Neural cell (in vitro differentiated cells): ENCODE results near the gene CCNQ. TPM values are rescaled to one million over a fixed set of nuclear protein-coding genes. Genes with fewer than 3 reads are reported as not detected.

Experiments
- H2AFZ ChIP-seq: fragments of 200-600, 300-800 bp; sonication (generic), shearing (Covaris generic); 2 replicates; pipeline ENCODE4 v1.6.0; 2014; ENCODE audit warnings: low read depth, mild to moderate bottlenecking, antibody characterized with exemption, low read length, moderate library complexity
- H3F3A ChIP-seq: fragments of 200-600 bp; shearing (Covaris generic); 2 replicates; pipeline ENCODE4 v1.6.1; 2016; ENCODE audit warnings: mild to moderate bottlenecking, moderate library complexity, mixed read lengths, antibody characterized with exemption, low read length; ENCODE audit not compliant: insufficient read depth, poor library complexity, severe bottlenecking
- H3K27ac ChIP-seq: fragments of 200-600, 300-800 bp; sonication (generic), shearing (Covaris generic); 2 replicates; pipeline ENCODE4 v1.5.1; 2014; ENCODE audit warnings: mild to moderate bottlenecking, low read length, moderate library complexity
- H3K27me3 ChIP-seq: fragments of 300-800, 200-600 bp; sonication (generic), shearing (Covaris generic); 2 replicates; pipeline ENCODE4 v1.6.0; 2014; ENCODE audit warnings: mild to moderate bottlenecking, low read depth, low read length, moderate library complexity; ENCODE audit not compliant: insufficient read depth
- H3K36me3 ChIP-seq: fragments of 300-800, 200-600 bp; sonication (generic), shearing (Covaris generic); 2 replicates; pipeline ENCODE4 v1.5.1; 2014; ENCODE audit warnings: mild to moderate bottlenecking, antibody characterized with exemption, low read length, moderate library complexity; ENCODE audit not compliant: insufficient read depth
- H3K4me2 ChIP-seq: fragments of 300-800, 200-600 bp; sonication (generic), shearing (Covaris generic); 2 replicates; pipeline ENCODE4 v1.6.0; 2014; ENCODE audit warnings: mild to moderate bottlenecking, low read length
- H3K4me3 ChIP-seq: fragments of 300-800, 200-600 bp; sonication (generic), shearing (Covaris generic); 2 replicates; pipeline ENCODE4 v1.5.1; 2014; ENCODE audit warnings: mild to moderate bottlenecking, low read length, moderate library complexity
- H3K79me2 ChIP-seq: fragments of 200-600 bp; shearing (Covaris generic); replicated peaks from 2 replicates; pipeline ENCODE4 v1.6.0; 2014; ENCODE audit warnings: mild to moderate bottlenecking, low read length, moderate library complexity; ENCODE audit not compliant: insufficient read depth
- H3K9ac ChIP-seq: fragments of 300-800, 200-600 bp; sonication (generic), shearing (Covaris generic); 2 replicates; pipeline ENCODE4 v1.6.1; 2016; ENCODE audit warnings: mild to moderate bottlenecking, low read length, mixed read lengths
- H3K9me2 ChIP-seq: fragments of 200-600 bp; shearing (Covaris generic); 2 replicates; pipeline ENCODE4 v1.6.1; 2016; ENCODE audit warnings: mild to moderate bottlenecking, low read length, mixed read lengths; ENCODE audit not compliant: insufficient read depth
- H3K9me3 ChIP-seq: fragments of 200-600, 300-800 bp; sonication (generic), shearing (Covaris generic); 2 replicates; pipeline ENCODE4 v1.6.1; 2016; ENCODE audit warnings: mild to moderate bottlenecking, mixed run types, low read length, moderate library complexity, mixed read lengths
- H4K20me1 ChIP-seq: fragments of 200-600 bp; shearing (Covaris generic); 2 replicates; pipeline ENCODE4 v1.6.1; 2016; ENCODE audit warnings: mild to moderate bottlenecking, mixed run types; ENCODE audit not compliant: insufficient read depth
- EP300 ChIP-seq: fragments of 450-650 bp; conservative IDR thresholded peaks from 2 replicates; pipeline ENCODE4 v1.6.1; 2014; ENCODE audit warnings: antibody characterized with exemption, mild to moderate bottlenecking, moderate library complexity; ENCODE audit not compliant: poor library complexity, severe bottlenecking
- EZH2 ChIP-seq: fragments of 200-600, 300-800 bp; shearing (Covaris generic), sonication (generic); IDR thresholded peaks from 2 replicates; pipeline ENCODE4 v1.6.1; 2014; ENCODE audit warnings: antibody characterized with exemption, low read length, borderline replicate concordance, mild to moderate bottlenecking; ENCODE audit not compliant: insufficient read depth, poor library complexity, severe bottlenecking
- MXI1 ChIP-seq: fragments of 450-650 bp; conservative IDR thresholded peaks from 2 replicates; pipeline ENCODE4 v1.6.1; 2014; ENCODE audit warnings: antibody characterized with exemption, mild to moderate bottlenecking; ENCODE audit not compliant: poor library complexity, severe bottlenecking
- POLR2AphosphoS5 ChIP-seq: IDR thresholded peaks from 2 replicates; pipeline ENCODE4 v1.6.1; 2012
- RAD21 ChIP-seq: fragments of 450-650 bp; conservative IDR thresholded peaks from 2 replicates; pipeline ENCODE4 v1.6.1; 2014; ENCODE audit warnings: antibody characterized with exemption, mild to moderate bottlenecking, moderate library complexity
- SMC3 ChIP-seq: fragments of 450-650 bp; conservative IDR thresholded peaks from 2 replicates; pipeline ENCODE4 v1.6.1; 2014; ENCODE audit warnings: antibody characterized with exemption, mild to moderate bottlenecking, moderate library complexity; ENCODE audit not compliant: poor library complexity
- TAF1 ChIP-seq: IDR thresholded peaks from 2 replicates; pipeline ENCODE4 v1.6.1; 2012; ENCODE audit warnings: low read depth
- polyA plus RNA-seq: library from polyadenylated mRNA; depleted of rRNA; stranded (reverse); fragments of >200 nt; gene quantifications from 2 replicates; pipeline ENCODE4 v1.2.3, GENCODE V29; 2014
- TF ChIP-seq, protein P1 (sequence below): IDR thresholded peaks from 2 replicates; pipeline ENCODE4 v1.6.1; 2012; ENCODE audit warnings: borderline replicate concordance
- TF ChIP-seq, protein P2 (sequence below): fragments of 450-650 bp; IDR thresholded peaks from 2 replicates; pipeline ENCODE4 v1.5.1; 2014; ENCODE audit warnings: antibody characterized with exemption, mild to moderate bottlenecking, moderate library complexity; ENCODE audit not compliant: poor library complexity, severe bottlenecking

CCNQ gene
- polyA plus RNA-seq, 1 donor from 2014 or later: 61.2 TPM

- H3K9me2 ChIP-seq: no peaks in the 10 kb centered on the region
- no peaks in the 10 kb centered on the region for H3K36me3 ChIP-seq
- H3K27ac ChIP-seq: no peak overlapping the region
- no peaks in the 10 kb centered on the region for H3K9me3 ChIP-seq
- no peak overlapping the region for H3K9ac ChIP-seq
- H3F3A ChIP-seq: no peaks in the 10 kb centered on the region
- no peak overlapping the region for H3K4me2 ChIP-seq
- no peak overlapping the region for H2AFZ ChIP-seq
- H3K4me3 ChIP-seq: no peak overlapping the region
- TF ChIP-seq EP300 (no peak), POLR2AphosphoS5 (no peak), MXI1 (no peak), RAD21 (no peak), SMC3 (no peak)
- TF ChIP-seq, protein P1, sequence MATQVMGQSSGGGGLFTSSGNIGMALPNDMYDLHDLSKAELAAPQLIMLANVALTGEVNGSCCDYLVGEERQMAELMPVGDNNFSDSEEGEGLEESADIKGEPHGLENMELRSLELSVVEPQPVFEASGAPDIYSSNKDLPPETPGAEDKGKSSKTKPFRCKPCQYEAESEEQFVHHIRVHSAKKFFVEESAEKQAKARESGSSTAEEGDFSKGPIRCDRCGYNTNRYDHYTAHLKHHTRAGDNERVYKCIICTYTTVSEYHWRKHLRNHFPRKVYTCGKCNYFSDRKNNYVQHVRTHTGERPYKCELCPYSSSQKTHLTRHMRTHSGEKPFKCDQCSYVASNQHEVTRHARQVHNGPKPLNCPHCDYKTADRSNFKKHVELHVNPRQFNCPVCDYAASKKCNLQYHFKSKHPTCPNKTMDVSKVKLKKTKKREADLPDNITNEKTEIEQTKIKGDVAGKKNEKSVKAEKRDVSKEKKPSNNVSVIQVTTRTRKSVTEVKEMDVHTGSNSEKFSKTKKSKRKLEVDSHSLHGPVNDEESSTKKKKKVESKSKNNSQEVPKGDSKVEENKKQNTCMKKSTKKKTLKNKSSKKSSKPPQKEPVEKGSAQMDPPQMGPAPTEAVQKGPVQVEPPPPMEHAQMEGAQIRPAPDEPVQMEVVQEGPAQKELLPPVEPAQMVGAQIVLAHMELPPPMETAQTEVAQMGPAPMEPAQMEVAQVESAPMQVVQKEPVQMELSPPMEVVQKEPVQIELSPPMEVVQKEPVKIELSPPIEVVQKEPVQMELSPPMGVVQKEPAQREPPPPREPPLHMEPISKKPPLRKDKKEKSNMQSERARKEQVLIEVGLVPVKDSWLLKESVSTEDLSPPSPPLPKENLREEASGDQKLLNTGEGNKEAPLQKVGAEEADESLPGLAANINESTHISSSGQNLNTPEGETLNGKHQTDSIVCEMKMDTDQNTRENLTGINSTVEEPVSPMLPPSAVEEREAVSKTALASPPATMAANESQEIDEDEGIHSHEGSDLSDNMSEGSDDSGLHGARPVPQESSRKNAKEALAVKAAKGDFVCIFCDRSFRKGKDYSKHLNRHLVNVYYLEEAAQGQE: no peak
- no peaks in the 10 kb centered on the region for H3K79me2 ChIP-seq
- H3K27me3 ChIP-seq: peaks cover 14% of the 10 kb centered on the region
- H4K20me1 ChIP-seq: no peaks in the 10 kb centered on the region
These were observed 39.7 kb upstream of the CCNQ start for GRCh38 chrX:153638436-153639176.

GRCh38 chrX:153638041-153638371 lies 39.1 kb upstream of the CCNQ start:
- H2AFZ ChIP-seq: no peak overlapping the region
- no peaks in the 10 kb centered on the region for H3K9me2 ChIP-seq
- no peaks in the 10 kb centered on the region for H3K36me3 ChIP-seq
- H3K9me3 ChIP-seq: no peaks in the 10 kb centered on the region
- no peak overlapping the region for H3K4me3 ChIP-seq
- no peak overlapping the region for H3K4me2 ChIP-seq
- no peaks in the 10 kb centered on the region for H3F3A ChIP-seq
- peaks cover 8% of the 10 kb centered on the region for H3K27me3 ChIP-seq
- H3K9ac ChIP-seq: no peak overlapping the region
- no peak overlapping the region for H3K27ac ChIP-seq
- no peaks in the 10 kb centered on the region for H3K79me2 ChIP-seq
- no peak for TF ChIP-seq MXI1
- no peak for TF ChIP-seq POLR2AphosphoS5
- no peak for TF ChIP-seq EZH2
- TF ChIP-seq, protein P1: no peak
- no peak for TF ChIP-seq RAD21
- no peak for TF ChIP-seq SMC3
- no peak for TF ChIP-seq EP300
- TF ChIP-seq, protein P2, sequence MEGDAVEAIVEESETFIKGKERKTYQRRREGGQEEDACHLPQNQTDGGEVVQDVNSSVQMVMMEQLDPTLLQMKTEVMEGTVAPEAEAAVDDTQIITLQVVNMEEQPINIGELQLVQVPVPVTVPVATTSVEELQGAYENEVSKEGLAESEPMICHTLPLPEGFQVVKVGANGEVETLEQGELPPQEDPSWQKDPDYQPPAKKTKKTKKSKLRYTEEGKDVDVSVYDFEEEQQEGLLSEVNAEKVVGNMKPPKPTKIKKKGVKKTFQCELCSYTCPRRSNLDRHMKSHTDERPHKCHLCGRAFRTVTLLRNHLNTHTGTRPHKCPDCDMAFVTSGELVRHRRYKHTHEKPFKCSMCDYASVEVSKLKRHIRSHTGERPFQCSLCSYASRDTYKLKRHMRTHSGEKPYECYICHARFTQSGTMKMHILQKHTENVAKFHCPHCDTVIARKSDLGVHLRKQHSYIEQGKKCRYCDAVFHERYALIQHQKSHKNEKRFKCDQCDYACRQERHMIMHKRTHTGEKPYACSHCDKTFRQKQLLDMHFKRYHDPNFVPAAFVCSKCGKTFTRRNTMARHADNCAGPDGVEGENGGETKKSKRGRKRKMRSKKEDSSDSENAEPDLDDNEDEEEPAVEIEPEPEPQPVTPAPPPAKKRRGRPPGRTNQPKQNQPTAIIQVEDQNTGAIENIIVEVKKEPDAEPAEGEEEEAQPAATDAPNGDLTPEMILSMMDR: no peak
- no peak for TF ChIP-seq TAF1
- H4K20me1 ChIP-seq: no peaks in the 10 kb centered on the region
